ENCODE data around the gene SYTL1.

The SYTL1 gene

GRCh38 chr1:27372022-27372807, 30.4 kb downstream of the SYTL1 start:
- Histone ChIP-seq H3K4me2 (ENCODE audit: insufficient read depth, low read length) (no peak overlapping the region), H4K20me1 (ENCODE audit: insufficient read depth, low read length) (no peaks in the 10 kb centered on the region), H3K27me3 (ENCODE audit: insufficient read depth, low read length, poor library complexity) (peaks cover 19% of the 10 kb centered on the region), H3K79me2 (ENCODE audit: insufficient read depth, low read length) (no peaks in the 10 kb centered on the region), H2AFZ (ENCODE audit: low read depth, low read length) (no peak overlapping the region), H3K4me1 (ENCODE audit: insufficient read depth, low read length) (no peaks in the 10 kb centered on the region), H3K36me3 (ENCODE audit: insufficient read depth, low read length) (no peaks in the 10 kb centered on the region), H3K4me3 (ENCODE audit: low read depth in 1 of 2, low read length in 2 of 2) (no peak overlapping the region), H3K9ac (ENCODE audit: low read depth, low read length) (no peak overlapping the region), H3K9me3 (ENCODE audit: insufficient read depth, low read length, severe bottlenecking) (no peaks in the 10 kb centered on the region), H3K27ac (ENCODE audit: low read length) (no peak overlapping the region)
- DNase-seq (no peak), ATAC-seq (ENCODE audit: insufficient read depth, low read depth) (no peak)
- no peak for TF ChIP-seq EZH2 (IDR thresholded peaks at IDR 0.05; ENCODE audit: borderline replicate concordance, low read depth, low read length, severe bottlenecking)
- TF ChIP-seq CTCF (IDR thresholded peaks at IDR 0.05; ENCODE audit: borderline replicate concordance, extremely low read depth, low read length, poor library complexity, severe bottlenecking) = no peak

- H3K27me3 ChIP-seq (ENCODE audit: insufficient read depth, low read length, poor library complexity) = peaks cover 11% of the 10 kb centered on the region
- H2AFZ ChIP-seq (ENCODE audit: low read depth, low read length) = no peak overlapping the region
- no peak for DNase-seq
- no peak overlapping the region for H3K9ac ChIP-seq (ENCODE audit: low read depth, low read length)
- no peaks in the 10 kb centered on the region for H4K20me1 ChIP-seq (ENCODE audit: insufficient read depth, low read length)
- TF ChIP-seq CTCF (IDR thresholded peaks at IDR 0.05; ENCODE audit: borderline replicate concordance, extremely low read depth, low read length, poor library complexity, severe bottlenecking) (peak; percentile 34), EZH2 (IDR thresholded peaks at IDR 0.05; ENCODE audit: borderline replicate concordance, low read depth, low read length, severe bottlenecking) (no peak)
- no peak for ATAC-seq (ENCODE audit: insufficient read depth, low read depth)
- H3K4me1 ChIP-seq (ENCODE audit: insufficient read depth, low read length) = no peaks in the 10 kb centered on the region
- H3K4me2 ChIP-seq (ENCODE audit: insufficient read depth, low read length) = no peak overlapping the region
- H3K9me3 ChIP-seq (ENCODE audit: insufficient read depth, low read length, severe bottlenecking) = no peaks in the 10 kb centered on the region
- H3K36me3 ChIP-seq (ENCODE audit: insufficient read depth, low read length) = no peaks in the 10 kb centered on the region
- H3K4me3 ChIP-seq (ENCODE audit: low read depth in 1 of 2, low read length in 2 of 2) = no peak overlapping the region
- H3K79me2 ChIP-seq (ENCODE audit: insufficient read depth, low read length) = no peaks in the 10 kb centered on the region
- H3K27ac ChIP-seq (ENCODE audit: low read length) = no peak overlapping the region
These were observed 31.2 kb downstream of the SYTL1 start for GRCh38 chr1:27372808-27373690.

- peaks cover 8% of the 10 kb centered on the region for H3K27me3 ChIP-seq (ENCODE audit: insufficient read depth, low read length, poor library complexity)
- ATAC-seq (ENCODE audit: insufficient read depth, low read depth) (no peak), DNase-seq (no peak)
- no peaks in the 10 kb centered on the region for H3K4me1 ChIP-seq (ENCODE audit: insufficient read depth, low read length)
- H2AFZ ChIP-seq (ENCODE audit: low read depth, low read length) = no peak within 1 kb of the TSS
- H3K4me2 ChIP-seq (ENCODE audit: insufficient read depth, low read length) = no peak within 1 kb of the TSS
- no peaks in the 10 kb centered on the region for H3K36me3 ChIP-seq (ENCODE audit: insufficient read depth, low read length)
- no peak within 1 kb of the TSS for H3K4me3 ChIP-seq (ENCODE audit: low read depth in 1 of 2, low read length in 2 of 2)
- no peaks in the 10 kb centered on the region for H3K9me3 ChIP-seq (ENCODE audit: insufficient read depth, low read length, severe bottlenecking)
- H3K9ac ChIP-seq (ENCODE audit: low read depth, low read length) = no peak within 1 kb of the TSS
- TF ChIP-seq CTCF (IDR thresholded peaks at IDR 0.05; ENCODE audit: borderline replicate concordance, extremely low read depth, low read length, poor library complexity, severe bottlenecking) (no peak), EZH2 (IDR thresholded peaks at IDR 0.05; ENCODE audit: borderline replicate concordance, low read depth, low read length, severe bottlenecking) (no peak)
- H4K20me1 ChIP-seq (ENCODE audit: insufficient read depth, low read length) = no peaks in the 10 kb centered on the region
- no peaks in the 10 kb centered on the region for H3K79me2 ChIP-seq (ENCODE audit: insufficient read depth, low read length)
- no peak within 1 kb of the TSS for H3K27ac ChIP-seq (ENCODE audit: low read length)
These were observed 32.7 kb downstream of the SYTL1 start, which contains the start of gene FCN3 for GRCh38 chr1:27374362-27375086. Gene FCN3, minus strand, starts transcription at chr1:27374824. Its CDS starts 6 bp downstream, at chr1:27374818.
